ENCODE results near the gene EPS8. TPM values are rescaled to one million over a fixed set of nuclear protein-coding genes. Genes with fewer than 3 reads are reported as not detected.

The EPS8 gene
- total RNA-seq, 1 experiment from 2014 or later = 32.0 TPM

DNA sequence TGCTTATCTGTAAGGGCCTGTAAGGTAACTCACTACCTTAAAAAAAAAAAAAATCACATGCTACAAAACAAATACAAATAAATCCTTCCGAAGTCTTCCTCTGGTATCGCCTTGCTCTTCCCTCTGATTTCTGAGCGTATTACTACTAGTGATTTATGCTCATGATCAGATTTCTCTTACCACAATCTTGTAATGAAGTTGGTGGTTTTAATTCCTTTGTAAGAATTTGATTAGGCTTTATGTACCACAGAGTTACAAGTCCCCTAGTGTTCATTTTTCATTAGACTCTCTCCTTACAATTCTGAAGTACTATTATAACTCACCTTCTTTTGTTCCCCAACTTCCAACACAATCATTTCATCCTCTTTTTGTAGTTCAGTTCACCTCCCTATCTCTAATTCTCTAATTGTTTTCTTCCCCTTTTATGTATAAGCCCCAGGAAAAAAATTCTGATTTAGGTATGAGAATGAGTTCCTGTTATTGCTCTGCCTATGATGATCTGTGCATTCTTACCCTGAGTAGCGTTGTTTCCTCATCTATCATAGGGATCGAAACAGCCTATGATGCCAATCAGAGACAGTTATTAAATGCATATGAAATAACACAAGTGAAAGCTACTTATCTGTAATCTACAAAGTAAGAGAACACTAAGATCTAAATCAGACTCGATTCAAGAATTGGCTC lies 81.5 kb downstream of the EPS8 start:
- Histone ChIP-seq H3K9me3 (ENCODE audit: control insufficient read depth, insufficient read depth, low read depth, low read length) (no peaks in the 10 kb centered on the region), H3K4me3 (ENCODE audit: low read depth in 2 of 2, low read length in 2 of 2) (no peak overlapping the region), H3K36me3 (ENCODE audit: control insufficient read depth, insufficient read depth, low read length) (no peaks in the 10 kb centered on the region), H3K4me1 (ENCODE audit: control insufficient read depth, insufficient read depth, low read length) (peaks cover 8% of the 10 kb centered on the region), H3K27me3 (ENCODE audit: control insufficient read depth, insufficient read depth, low read length) (no peaks in the 10 kb centered on the region), H3K27ac (ENCODE audit: low read length) (no peak overlapping the region)
- no TSS peak for BruUV-seq (replicated peaks)
- intact Hi-C loops (cut with micrococcal nuclease; ENCODE audit: unreplicated experiment) (no loop called here), in situ Hi-C loops (cut with HindIII; ENCODE audit: low pct_unique_long_range_greater_than_20kb, low sequenced_read_pairs) (no loop called here)
- ATAC-seq (no peak), DNase-seq (ENCODE audit: low read depth, low spot score) (no peak)
- TF ChIP-seq, protein P1, sequence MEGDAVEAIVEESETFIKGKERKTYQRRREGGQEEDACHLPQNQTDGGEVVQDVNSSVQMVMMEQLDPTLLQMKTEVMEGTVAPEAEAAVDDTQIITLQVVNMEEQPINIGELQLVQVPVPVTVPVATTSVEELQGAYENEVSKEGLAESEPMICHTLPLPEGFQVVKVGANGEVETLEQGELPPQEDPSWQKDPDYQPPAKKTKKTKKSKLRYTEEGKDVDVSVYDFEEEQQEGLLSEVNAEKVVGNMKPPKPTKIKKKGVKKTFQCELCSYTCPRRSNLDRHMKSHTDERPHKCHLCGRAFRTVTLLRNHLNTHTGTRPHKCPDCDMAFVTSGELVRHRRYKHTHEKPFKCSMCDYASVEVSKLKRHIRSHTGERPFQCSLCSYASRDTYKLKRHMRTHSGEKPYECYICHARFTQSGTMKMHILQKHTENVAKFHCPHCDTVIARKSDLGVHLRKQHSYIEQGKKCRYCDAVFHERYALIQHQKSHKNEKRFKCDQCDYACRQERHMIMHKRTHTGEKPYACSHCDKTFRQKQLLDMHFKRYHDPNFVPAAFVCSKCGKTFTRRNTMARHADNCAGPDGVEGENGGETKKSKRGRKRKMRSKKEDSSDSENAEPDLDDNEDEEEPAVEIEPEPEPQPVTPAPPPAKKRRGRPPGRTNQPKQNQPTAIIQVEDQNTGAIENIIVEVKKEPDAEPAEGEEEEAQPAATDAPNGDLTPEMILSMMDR (IDR thresholded peaks at IDR 0.05) = no peak; the same call in 1 of the 2 replicates
- TF ChIP-seq SIN3A (IDR thresholded peaks at IDR 0.05; ENCODE audit: borderline replicate concordance, insufficient read depth, low read depth, low read length) = no peak
- no peak for TF ChIP-seq POLR2AphosphoS5 (IDR thresholded peaks at IDR 0.05; ENCODE audit: low read depth, low read length)
- TF ChIP-seq, protein P2, sequence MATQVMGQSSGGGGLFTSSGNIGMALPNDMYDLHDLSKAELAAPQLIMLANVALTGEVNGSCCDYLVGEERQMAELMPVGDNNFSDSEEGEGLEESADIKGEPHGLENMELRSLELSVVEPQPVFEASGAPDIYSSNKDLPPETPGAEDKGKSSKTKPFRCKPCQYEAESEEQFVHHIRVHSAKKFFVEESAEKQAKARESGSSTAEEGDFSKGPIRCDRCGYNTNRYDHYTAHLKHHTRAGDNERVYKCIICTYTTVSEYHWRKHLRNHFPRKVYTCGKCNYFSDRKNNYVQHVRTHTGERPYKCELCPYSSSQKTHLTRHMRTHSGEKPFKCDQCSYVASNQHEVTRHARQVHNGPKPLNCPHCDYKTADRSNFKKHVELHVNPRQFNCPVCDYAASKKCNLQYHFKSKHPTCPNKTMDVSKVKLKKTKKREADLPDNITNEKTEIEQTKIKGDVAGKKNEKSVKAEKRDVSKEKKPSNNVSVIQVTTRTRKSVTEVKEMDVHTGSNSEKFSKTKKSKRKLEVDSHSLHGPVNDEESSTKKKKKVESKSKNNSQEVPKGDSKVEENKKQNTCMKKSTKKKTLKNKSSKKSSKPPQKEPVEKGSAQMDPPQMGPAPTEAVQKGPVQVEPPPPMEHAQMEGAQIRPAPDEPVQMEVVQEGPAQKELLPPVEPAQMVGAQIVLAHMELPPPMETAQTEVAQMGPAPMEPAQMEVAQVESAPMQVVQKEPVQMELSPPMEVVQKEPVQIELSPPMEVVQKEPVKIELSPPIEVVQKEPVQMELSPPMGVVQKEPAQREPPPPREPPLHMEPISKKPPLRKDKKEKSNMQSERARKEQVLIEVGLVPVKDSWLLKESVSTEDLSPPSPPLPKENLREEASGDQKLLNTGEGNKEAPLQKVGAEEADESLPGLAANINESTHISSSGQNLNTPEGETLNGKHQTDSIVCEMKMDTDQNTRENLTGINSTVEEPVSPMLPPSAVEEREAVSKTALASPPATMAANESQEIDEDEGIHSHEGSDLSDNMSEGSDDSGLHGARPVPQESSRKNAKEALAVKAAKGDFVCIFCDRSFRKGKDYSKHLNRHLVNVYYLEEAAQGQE (IDR thresholded peaks at IDR 0.05; ENCODE audit: insufficient read depth in 1 of 2, low read depth in 2 of 2, low read length in 1 of 2) = no peak
- no peak for TF ChIP-seq TCF7L2 (IDR thresholded peaks at IDR 0.05; ENCODE audit: low read depth, low read length)
- ChIA-PET CTCF (no interaction called here), POLR2A (no interaction called here)

DNA sequence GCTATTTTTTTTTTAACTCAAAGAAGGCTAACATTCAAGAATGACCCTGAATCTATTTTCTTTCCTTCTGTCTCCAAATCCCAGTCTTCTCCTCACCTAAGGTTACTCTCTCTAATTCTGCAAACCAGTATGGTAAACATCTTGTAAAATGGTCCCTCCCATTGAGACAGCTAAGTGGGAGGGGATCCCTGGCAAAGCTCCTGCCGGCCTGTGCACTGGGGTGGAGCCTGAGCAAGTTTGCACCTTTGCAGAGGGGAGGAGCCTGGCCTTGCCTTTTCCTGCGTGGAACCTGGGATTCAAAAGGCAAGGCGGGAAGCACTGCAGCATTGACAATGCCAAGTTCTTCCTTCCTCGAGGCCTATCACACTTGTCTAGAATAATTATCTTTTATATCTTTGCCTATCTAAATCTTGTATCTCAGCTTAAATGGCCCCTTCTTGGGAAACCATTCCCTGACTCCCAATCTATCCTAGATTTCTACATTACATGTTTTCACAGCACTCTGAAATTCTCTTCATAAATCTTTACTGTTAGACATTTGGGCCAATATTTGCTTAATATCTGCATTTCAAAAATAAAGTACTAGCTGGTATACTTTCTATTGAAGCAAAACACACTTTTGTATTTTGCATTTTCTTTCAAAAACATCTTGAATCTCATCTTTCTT lies 83.0 kb downstream of the EPS8 start:
- H3K4me1 ChIP-seq (ENCODE audit: control insufficient read depth, insufficient read depth, low read length) = peaks cover 14% of the 10 kb centered on the region
- DNase-seq (ENCODE audit: low read depth, low spot score) (no peak), ATAC-seq (no peak)
- BruUV-seq (replicated peaks) = no TSS peak
- POLR2A ChIA-PET = no interaction called here
- H3K9me3 ChIP-seq (ENCODE audit: control insufficient read depth, insufficient read depth, low read depth, low read length) = no peaks in the 10 kb centered on the region
- no peaks in the 10 kb centered on the region for H3K36me3 ChIP-seq (ENCODE audit: control insufficient read depth, insufficient read depth, low read length)
- H3K27ac ChIP-seq (ENCODE audit: low read length) = no peak overlapping the region
- in situ Hi-C loops (cut with HindIII; ENCODE audit: low pct_unique_long_range_greater_than_20kb, low sequenced_read_pairs) (no loop called here), intact Hi-C loops (cut with micrococcal nuclease; ENCODE audit: unreplicated experiment) (no loop called here)
- H3K4me3 ChIP-seq (ENCODE audit: low read depth in 2 of 2, low read length in 2 of 2) = no peak overlapping the region
- no peak for TF ChIP-seq SIN3A (IDR thresholded peaks at IDR 0.05; ENCODE audit: borderline replicate concordance, insufficient read depth, low read depth, low read length)
- no peak for TF ChIP-seq POLR2AphosphoS5 (IDR thresholded peaks at IDR 0.05; ENCODE audit: low read depth, low read length)
- no peak for TF ChIP-seq TCF7L2 (IDR thresholded peaks at IDR 0.05; ENCODE audit: low read depth, low read length)
- TF ChIP-seq, protein P1 (IDR thresholded peaks at IDR 0.05) = no peak
- TF ChIP-seq, protein P2 (IDR thresholded peaks at IDR 0.05; ENCODE audit: insufficient read depth in 1 of 2, low read depth in 2 of 2, low read length in 1 of 2) = no peak
- H3K27me3 ChIP-seq (ENCODE audit: control insufficient read depth, insufficient read depth, low read length) = no peaks in the 10 kb centered on the region
- CTCF ChIA-PET = interaction anchor here (0.6 kb wide), 1 partner anchor 60 kb away, joined by 4 read pairs; no protein-coding TSS in a partner anchor
